ENCODE measurements around the gene SBF2.

- no peak for TF ChIP-seq CTCF (IDR thresholded peaks at IDR 0.05)
- TF ChIP-seq POLR2A (IDR thresholded peaks at IDR 0.05) = no peak
These were observed 184.9 kb downstream of the SBF2 start for GRCh38 chr11:10108915-10109680.

Data from lower leg skin (tissue), 3 donors.